ENCODE results near the gene SORL1.
"Not testable (repeated sequence)": the region's sequence is repeated elsewhere in the genome, so short reads cannot be mapped to it uniquely, and the experiment has no call there.

The SORL1 gene

GRCh38 chr11:121563900-121564822, 112.0 kb downstream of the SORL1 start:
- DNase-seq (ENCODE audit: low spot score) = no peak

DNA sequence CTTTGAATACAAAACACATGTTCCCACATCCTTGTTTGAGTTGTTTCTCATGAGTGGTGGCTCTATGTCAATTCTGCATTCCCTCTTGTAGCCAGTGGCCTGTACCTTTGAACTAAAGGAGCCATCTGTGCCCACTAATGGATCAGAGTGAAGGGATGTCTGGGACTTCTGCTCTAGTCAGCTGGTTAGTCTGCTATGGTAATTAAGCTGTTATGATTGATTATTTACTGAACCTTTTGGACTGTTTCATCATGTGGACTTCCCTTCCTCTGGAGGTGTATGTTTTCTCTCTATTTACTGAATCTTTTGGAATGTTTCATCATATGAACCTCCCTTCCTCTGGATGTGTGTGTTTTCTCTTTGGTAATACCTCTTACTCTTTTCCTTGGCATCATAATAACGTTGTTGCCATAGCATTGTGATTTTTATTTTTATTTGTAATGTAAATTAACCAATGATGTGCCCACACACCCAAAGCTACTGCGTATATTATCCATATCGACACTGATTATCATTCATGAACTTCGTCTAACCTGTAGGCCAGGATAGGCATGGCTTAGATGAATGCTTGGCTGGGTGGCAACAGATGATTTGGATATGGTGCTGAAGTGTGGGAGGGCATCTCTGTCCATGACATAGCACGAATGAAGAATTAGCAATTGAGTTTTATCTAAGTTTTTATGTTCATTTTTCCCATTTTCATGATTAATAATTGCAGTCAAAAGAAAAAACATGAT, 113.0 kb downstream of the SORL1 start:
- DNase-seq (ENCODE audit: low spot score) = no peak

- no peak for DNase-seq (ENCODE audit: low spot score)
Measured at GRCh38 chr11:121566279-121567168, 114.4 kb downstream of the SORL1 start.

- DNase-seq (ENCODE audit: low spot score) = no peak
Measured at GRCh38 chr11:121567995-121568394, 115.9 kb downstream of the SORL1 start.

- DNase-seq (ENCODE audit: low spot score) = not testable (repeated sequence)
Measured at GRCh38 chr11:121569332-121570299, 117.5 kb downstream of the SORL1 start.

DNA sequence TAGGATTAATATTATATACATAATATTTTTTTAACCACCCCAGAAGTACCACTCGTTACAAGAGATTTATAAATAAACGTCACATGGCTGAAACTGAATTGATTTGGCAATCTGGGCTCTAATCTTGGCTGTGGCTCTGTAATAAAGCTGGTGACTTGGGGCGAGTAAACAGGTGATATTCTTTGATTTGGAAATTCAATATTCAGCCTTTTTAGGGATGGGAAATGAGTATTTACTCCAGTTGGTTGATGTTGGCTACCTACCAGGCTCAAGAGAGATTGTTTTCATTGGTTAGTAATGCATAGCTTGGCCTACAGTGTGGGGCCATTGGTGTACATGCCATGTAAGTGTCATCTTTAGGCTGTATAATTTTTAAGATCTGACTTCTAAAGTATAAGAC, 118.3 kb downstream of the SORL1 start:
- no peak for DNase-seq (ENCODE audit: low spot score)

- DNase-seq (ENCODE audit: low spot score) = no peak
Measured at GRCh38 chr11:121571506-121571905, 119.4 kb downstream of the SORL1 start.

GRCh38 chr11:121572571-121573059, 120.5 kb downstream of the SORL1 start:
- DNase-seq (ENCODE audit: low spot score) = no peak

- no peak for DNase-seq (ENCODE audit: low spot score)
Measured at GRCh38 chr11:121574801-121575200, 122.7 kb downstream of the SORL1 start.

DNA sequence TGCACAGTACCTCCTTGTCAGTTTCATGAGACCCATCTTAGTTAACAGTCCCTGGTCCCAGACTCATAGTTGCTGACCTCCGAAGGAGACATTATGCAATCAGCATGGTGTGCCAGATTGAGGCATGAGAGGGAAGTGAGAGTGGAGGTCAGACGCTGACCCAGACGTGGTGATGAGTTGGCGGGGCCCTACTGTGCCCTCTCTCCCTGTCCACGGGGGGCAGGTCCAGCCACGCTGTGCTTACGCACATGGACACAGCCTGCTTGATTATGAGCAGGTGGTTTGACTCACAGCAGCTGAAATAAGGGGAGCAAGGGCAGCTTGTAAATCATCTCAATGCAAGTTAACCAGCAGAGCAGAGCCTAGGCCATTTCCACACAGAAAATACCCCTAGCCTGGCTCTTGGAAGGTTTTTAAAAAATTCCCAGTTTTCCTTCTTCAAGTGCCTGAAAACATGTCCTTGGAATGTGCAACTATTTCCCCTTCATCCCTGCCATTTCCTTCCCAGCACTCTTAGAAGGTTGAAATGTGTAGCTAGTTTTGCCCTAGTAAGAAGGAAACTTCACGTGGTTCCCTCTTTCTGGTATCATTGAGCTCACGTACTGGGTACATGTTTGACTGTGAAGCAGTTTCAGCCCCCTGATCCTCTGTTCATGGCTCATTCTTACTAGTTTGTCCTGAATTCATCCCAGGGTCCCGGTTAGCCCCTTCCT, 123.3 kb downstream of the SORL1 start:
- no peak for DNase-seq (ENCODE audit: low spot score)

- no peak for DNase-seq (ENCODE audit: low spot score)
Measured at GRCh38 chr11:121575963-121576290, 123.8 kb downstream of the SORL1 start.

- no peak for DNase-seq (ENCODE audit: low spot score)
Measured at GRCh38 chr11:121576531-121576930, 124.4 kb downstream of the SORL1 start.

DNA sequence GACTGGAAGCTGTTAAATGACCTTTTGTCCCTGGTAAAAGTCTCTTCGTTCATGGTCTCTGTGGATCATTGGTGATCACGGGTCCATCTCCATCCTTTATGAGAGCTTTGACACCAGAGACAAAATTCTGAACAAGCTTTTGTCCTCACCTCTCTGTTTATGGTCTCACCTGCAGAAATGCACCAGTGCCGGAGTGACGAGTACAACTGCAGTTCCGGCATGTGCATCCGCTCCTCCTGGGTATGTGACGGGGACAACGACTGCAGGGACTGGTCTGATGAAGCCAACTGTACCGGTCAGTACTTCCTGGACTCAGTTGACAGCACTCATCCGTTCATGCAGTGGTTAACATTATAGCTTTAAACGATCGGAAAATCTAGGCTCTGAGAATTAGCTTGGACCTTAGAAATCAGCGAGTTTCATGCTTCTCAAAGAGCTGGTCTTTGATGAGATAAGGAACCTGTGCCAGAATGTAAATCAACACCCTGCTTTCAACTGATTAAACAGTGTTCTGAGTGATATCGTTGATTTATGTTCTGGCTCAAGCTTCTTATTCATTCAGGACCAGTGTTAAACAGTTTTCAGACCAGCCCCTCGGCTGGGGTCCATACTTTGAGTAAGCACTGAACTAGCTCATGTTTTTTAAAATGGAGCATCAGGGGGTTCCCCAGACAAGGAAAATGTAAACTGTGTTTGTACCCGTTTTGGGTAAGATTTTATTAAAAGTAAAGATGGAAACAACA, 125.2 kb downstream of the SORL1 start:
- no peak for DNase-seq (ENCODE audit: low spot score)

- DNase-seq (ENCODE audit: low spot score) = no peak
Measured at GRCh38 chr11:121578251-121578976, 126.3 kb downstream of the SORL1 start.

GRCh38 chr11:121580154-121580553, 128.0 kb downstream of the SORL1 start:
- DNase-seq (ENCODE audit: low spot score) = no peak

DNA sequence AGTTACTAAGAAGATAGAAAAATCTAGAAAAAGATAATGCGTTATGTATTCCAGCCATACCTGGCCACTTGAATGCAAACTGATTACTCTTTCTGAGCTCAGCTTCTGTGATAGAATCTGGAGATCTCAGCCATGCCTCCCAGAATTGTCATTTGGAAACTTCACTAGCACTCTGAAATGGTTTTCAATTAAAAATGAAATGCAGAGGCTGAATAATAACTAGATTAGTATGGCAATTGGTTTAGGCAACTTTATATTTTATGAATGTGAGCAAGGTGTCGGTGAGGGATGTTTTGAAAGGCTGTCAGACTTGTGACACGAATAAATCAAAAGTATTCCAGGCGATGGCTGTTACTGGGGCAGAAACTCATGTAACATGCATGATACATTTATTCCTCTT, 129.5 kb downstream of the SORL1 start:
- no peak for DNase-seq (ENCODE audit: low spot score)

DNA sequence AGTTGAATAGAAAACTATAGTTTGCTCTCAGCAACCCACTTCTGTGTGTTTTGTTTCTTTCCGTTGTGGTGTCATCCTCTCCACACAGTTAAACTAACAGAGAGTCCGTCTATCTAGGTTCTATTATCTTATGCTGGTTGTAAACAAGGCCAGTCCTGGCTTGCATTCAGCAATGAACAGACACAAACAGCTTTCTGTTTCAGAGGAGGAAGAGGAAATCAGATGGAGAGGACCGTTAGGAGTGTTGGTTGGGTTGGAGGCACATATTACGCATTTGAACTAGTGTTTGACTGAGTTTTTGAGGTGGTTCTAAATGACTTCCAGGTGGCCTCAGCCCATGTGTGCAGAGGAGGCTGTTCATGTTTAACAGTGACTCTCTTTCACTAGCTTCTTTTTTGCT, 130.2 kb downstream of the SORL1 start:
- DNase-seq (ENCODE audit: low spot score) = no peak

GRCh38 chr11:121583825-121584224, 131.7 kb downstream of the SORL1 start:
- no peak for DNase-seq (ENCODE audit: low spot score)

DNA sequence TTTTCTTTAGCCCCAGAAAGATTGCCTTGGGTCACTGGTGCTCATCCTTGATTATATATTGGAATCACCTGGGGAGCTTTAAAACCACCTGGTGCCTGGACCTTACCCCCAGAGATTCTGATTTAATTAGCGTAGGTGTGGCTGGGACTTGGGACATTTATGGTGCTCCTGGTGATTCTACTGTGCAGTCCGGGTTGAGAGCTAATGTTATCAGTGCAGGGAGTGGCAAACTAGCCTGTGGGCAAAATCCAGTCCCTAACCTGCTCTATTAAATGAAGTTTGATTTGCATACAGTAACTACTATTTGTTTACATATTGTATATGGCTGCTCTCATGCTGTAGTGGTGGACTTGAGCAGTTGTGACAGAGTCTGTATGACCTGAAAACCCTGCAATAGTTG, 134.6 kb downstream of the SORL1 start:
- DNase-seq (ENCODE audit: low spot score) = no peak

All from hematopoietic multipotent progenitor cell treated with erythropoietin and hydrocortisone succinate and interleukin-3 and kit ligand, for 15 days (in vitro differentiated cells).